ENCODE results near the gene RAB20.

Gene RAB20

GRCh38 chr13:110512198-110512740 is 49.3 kb downstream of the RAB20 start:
- Histone ChIP-seq H3K4me1 (peaks cover 0 to 39% (median 11%) of the 10 kb centered on the region in 4 donors), H3K9me3 (no peaks in the 10 kb centered on the region), H3K36me3 (peaks cover 65 to 72% (median 68%) of the 10 kb centered on the region in 3 donors), H3K27ac (peak overlapping the region; percentile 14 to 79), H3K4me3 (no peak overlapping the region), H3K27me3 (no peaks in the 10 kb centered on the region)
- intact Hi-C loops (cut with DNase I; ENCODE audit: low total_unique reads) = no loop called here
- no peak for DNase-seq
- no peak for TF ChIP-seq CTCF (IDR thresholded peaks at IDR 0.05)

- peak overlapping the region in 1 of 2 donors; percentile 79 for H3K27ac ChIP-seq
- TF ChIP-seq CTCF (IDR thresholded peaks at IDR 0.05) = no peak
- no peaks in the 10 kb centered on the region for H3K9me3 ChIP-seq
- no peak overlapping the region for H3K4me3 ChIP-seq
- peaks cover 65 to 78% (median 74%) of the 10 kb centered on the region in 3 donors for H3K36me3 ChIP-seq
- intact Hi-C loops (cut with DNase I; ENCODE audit: low total_unique reads) = no loop called here
- peak in 1 of 2 donors; percentile 64 for DNase-seq
- peaks cover 0 to 42% (median 16%) of the 10 kb centered on the region in 4 donors for H3K4me1 ChIP-seq
- H3K27me3 ChIP-seq = no peaks in the 10 kb centered on the region
Measured at GRCh38 chr13:110511509-110512181, 49.9 kb downstream of the RAB20 start.

- H3K27me3 ChIP-seq = no peaks in the 10 kb centered on the region
- intact Hi-C loops (cut with DNase I; ENCODE audit: low total_unique reads) = loop anchor here (10.0 kb wide), 1 partner anchor 45 kb away; no protein-coding TSS in a partner anchor
- no peak overlapping the region for H3K4me3 ChIP-seq
- H3K27ac ChIP-seq = peak overlapping the region; percentile 51 to 79
- no peaks in the 10 kb centered on the region for H3K9me3 ChIP-seq
- H3K4me1 ChIP-seq = peaks cover 0 to 56% (median 25%) of the 10 kb centered on the region in 4 donors
- H3K36me3 ChIP-seq = peaks cover 65 to 92% (median 89%) of the 10 kb centered on the region in 3 donors
- no peak for TF ChIP-seq CTCF (IDR thresholded peaks at IDR 0.05)
- peak in 1 of 2 donors; percentile 71 for DNase-seq
Measured at GRCh38 chr13:110509971-110510786, 51.3 kb downstream of the RAB20 start.

GRCh38 chr13:110509478-110509926 is 52.0 kb downstream of the RAB20 start:
- intact Hi-C loops (cut with DNase I; ENCODE audit: low total_unique reads) = loop anchor here (10.0 kb wide), 1 partner anchor 45 kb away; no protein-coding TSS in a partner anchor
- Histone ChIP-seq H3K4me3 (no peak overlapping the region), H3K36me3 (peaks cover 67 to 95% (median 89%) of the 10 kb centered on the region in 3 donors), H3K27me3 (no peaks in the 10 kb centered on the region), H3K27ac (peak overlapping the region; percentile 51 to 79), H3K9me3 (no peaks in the 10 kb centered on the region), H3K4me1 (peaks cover 0 to 56% (median 25%) of the 10 kb centered on the region in 4 donors)
- no peak for TF ChIP-seq CTCF (IDR thresholded peaks at IDR 0.05)
- DNase-seq = no peak

- H3K27me3 ChIP-seq = no peaks in the 10 kb centered on the region
- H3K4me1 ChIP-seq = peaks cover 0 to 56% (median 25%) of the 10 kb centered on the region in 4 donors
- H3K4me3 ChIP-seq = no peak overlapping the region
- no peaks in the 10 kb centered on the region for H3K9me3 ChIP-seq
- DNase-seq = peak in 1 of 2 donors; percentile 72
- intact Hi-C loops (cut with DNase I; ENCODE audit: low total_unique reads) = loop anchor here (10.0 kb wide), 1 partner anchor 47 kb away; no protein-coding TSS in a partner anchor
- peaks cover 69 to 97% (median 89%) of the 10 kb centered on the region in 3 donors for H3K36me3 ChIP-seq
- TF ChIP-seq CTCF (IDR thresholded peaks at IDR 0.05) = no peak
- H3K27ac ChIP-seq = peak overlapping the region; percentile 66 to 79
Measured at GRCh38 chr13:110507678-110508381, 53.7 kb downstream of the RAB20 start.

Measured in tibial artery (tissue), 4 donors.